GM18858 (cell line): ENCODE results near the gene EVA1A.

Experiments used
- ATAC-seq: cut with Tn5 transposase; IDR thresholded peaks from one replicate; pipeline ENCODE4 v1.9.1; 2021; ENCODE audit not compliant: unreplicated experiment

The EVA1A gene, protein sequence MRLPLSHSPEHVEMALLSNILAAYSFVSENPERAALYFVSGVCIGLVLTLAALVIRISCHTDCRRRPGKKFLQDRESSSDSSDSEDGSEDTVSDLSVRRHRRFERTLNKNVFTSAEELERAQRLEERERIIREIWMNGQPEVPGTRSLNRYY

DNA sequence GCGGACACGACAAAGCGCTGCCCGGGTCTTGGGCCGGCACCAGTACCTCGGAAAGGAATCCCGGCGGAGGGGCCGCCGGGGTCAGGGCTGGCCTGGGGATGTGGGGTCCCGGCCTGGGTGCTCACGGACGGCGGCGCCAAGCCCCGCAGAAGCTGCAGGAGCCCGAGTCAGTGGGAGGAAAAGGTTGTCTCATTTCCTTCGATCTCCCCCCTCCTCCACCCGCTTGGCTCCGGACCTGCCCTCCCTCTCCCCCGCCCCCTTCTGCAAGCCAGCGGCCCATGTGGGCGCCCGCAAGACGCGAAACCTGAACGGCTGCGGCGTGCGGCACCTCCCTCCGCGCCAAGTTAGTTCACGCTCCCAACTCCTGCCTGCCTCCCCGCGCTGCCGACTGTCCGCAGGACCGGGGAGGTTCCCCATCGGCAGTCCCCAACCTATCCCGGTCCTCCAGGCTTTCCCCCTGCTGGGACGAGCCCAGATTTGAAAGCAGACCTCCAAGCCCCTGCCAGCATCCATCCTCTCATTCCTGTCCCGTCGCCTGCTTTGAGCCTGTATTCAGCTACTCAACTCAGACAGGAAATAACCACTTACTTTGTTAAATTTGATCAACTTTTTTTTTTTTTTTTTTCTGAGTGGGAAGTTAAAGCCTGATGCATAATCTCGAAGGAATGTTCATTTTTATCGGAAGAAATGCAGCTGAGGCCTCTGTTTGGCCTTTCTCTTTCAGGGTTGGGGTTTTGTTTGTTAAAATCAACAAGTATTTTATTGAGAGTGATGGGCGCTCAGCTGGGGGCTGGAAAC, at the start of gene EVA1A:
TSS of gene EVA1A (minus strand) at position 172 of the 798 bp plus-strand sequence. CDS start 42,799 bp downstream, outside the sequence.
- no peak for ATAC-seq

DNA sequence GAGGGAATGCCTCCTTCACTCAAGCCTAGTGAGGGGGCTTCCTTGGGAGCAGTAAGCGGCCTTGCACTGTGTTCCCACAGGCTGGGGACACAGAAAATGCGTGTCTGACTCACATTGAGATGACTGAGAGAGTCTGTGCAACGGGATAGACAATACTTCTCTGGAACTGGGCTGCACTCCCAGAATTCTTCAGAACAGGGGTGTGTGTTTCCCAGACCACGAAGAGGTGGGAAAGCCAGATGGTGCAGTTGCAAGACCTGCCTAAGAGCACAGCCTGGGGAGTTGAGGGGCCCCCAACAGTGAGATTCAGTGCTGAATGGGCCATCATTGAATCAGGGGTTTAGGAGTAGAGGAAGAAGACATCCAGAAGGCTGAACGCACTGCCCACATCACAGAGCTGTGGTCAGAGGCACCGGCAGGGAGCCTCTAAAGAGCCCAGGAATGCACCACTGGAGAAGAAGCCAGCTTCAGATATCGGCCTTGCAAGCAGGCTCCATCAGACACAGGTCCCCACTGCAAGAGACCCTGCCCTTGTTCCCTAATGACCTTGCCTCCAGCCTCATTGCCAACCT, 49.3 kb upstream of the EVA1A start:
- ATAC-seq, result no peak

DNA sequence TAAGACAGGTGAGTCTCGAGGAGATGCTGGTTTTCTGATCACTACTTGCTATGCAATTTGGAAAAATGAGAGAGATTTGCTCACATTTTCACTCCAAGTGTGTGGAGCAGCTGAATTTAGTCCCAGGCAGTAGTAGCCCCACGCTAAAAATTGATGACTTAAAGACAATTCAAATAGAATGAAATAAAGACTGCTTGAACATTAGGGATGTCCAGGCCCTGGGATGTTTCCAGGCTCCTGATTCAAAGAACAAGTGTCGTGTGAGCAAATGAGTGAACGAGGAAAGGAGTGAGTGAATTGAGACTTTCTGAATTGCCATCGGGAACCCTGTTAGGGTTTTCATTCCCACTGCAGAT, 48.6 kb upstream of the EVA1A start:
- no peak for ATAC-seq

DNA sequence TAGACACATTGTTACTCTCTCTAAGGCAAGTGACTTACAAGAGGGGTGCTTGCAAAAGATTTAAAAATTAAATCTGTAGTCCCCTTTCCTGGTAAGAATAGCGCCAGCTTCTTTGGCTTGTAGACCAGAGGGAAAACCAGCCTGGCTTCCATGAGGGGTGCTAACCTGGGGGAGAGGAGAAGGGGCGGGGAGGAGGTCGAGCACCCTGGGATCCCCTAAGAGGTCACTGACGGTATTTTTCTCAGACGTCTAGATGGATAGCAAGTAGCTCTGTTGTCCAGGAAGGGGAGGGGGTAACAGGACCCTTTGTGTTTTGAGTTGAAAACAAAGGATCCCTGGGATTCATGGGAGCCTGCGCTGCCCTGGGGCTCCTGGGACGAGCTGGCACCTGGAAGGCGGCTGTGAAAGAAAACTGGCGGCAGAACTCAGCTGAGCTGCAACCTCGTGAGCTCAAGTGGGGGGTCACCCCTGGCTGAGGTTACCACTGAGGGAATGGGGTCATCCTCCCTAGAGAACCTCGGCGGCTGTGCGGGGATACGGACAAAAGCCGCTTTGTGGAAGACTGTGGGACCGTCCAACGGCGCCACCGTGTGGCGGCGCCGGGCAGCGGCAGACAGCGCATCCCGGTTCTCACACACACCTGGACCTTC, 48.1 kb upstream of the EVA1A start:
- ATAC-seq, result peak; percentile 86

DNA sequence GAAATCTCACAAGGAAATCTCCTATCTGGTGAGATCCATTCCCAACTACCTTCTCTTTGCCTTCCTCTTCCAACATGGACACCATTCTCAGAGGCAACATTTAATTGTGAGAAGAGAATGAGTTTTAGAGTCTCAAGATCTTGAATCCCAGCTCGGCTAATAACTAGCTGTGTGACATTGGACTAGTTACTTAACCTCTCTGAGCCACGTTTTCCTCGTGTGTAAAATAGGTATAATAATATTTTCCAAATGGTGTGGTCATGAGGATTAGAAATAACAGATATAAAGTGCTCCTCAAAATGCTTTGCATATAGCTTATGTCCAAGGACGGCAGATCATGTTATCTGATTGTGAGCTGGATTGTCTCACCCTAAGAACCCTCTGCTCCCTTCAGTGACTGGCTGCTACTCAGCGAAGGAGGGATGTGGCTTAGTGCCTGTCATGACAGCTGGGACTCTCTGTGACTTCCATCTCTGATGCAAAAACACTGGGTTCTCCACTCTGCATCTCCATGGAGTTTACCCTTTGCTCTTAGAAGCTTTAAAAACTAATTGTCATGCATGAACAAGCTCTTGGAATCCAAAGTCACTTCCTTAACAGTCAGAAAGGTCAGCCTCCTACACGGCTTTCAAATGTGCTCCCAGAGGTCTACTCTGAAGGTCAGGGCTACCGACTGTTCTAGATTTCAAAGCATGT, 47.4 kb upstream of the EVA1A start:
- no peak for ATAC-seq

DNA sequence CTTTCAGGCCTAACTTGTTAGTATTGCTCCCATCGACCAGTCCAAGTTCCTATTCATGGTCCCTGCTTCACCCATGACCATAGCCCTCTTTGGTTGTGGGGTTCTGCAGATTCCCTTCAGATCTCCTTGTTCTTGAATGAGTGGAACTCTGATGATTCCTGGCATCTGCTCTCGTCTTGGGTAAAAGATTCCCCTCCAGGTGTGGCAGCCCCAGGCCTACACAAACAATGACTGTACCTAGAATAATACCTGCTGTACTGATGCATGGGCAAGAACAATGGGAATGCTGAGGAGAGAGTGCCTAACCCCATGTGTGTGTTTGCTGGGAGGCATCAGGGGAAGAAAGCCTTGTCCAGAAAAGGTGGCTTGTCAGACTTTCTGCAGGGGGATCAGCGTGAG, 46.7 kb upstream of the EVA1A start:
- ATAC-seq, result no peak

DNA sequence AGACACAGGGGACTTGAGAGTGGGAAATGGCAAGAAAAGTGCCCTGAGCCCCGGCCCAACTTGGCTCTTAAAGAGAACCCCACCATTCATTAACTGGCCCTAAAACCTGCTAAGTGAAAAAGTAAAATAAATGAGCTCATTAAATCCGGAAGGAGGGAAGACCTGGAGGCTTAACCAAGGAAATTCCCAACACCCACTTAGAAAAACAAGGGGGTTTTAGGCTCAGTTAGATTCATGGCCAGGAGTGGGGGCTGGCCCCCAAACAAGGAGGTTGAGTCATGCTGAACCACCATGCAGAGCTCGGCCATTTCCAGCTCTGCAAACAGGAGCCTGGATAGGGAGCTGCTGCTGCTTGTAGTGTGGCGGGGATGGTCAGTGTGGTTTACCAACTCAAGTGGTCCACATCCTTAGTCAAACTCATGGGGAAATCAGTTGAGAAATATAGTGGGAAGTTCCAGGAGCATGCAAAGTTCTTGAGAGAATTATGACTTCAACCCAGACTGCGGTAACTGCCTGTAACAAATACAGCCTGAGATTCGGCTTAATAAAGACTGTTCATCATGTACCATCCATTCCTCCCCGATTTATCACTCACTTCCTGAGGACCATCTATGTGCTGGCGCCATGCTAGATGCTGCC, 46.1 kb upstream of the EVA1A start:
- ATAC-seq, result no peak

DNA sequence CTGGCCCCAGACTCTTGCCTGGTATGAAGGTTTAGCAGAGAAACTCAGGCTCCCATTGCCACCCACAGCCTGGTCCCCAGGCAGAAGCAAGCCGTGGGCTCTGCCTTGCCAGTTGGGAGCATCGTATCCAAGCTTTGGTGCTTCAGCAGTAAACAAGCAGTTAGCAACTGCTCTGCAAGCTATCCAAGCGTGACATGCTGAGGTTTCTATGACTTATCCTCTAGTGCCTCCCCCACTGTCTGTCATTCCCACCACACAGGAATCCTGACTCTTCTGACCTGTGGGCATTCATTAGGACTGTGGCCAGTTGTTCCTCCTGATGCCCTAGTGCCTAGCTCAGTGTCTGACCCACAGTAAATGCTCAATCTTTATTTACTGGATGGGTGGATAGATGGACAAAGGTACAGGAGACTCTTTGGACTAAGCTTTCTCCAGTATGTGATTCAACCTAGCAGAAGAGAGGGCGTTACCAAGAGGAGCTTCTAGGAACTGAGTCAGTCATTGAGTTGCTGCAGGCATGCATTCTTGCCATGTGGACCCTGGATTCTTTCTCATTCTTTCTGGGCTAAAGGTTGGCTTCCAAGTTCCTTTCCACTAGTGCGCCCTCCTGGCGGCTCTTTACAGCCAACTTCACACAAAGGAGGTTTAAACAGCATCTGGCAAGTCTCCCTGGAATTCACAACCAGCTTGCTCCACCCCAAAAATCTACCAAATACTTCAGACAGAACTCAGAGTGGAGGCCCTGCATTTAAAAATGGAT, 45.2 kb upstream of the EVA1A start:
- no peak for ATAC-seq

DNA sequence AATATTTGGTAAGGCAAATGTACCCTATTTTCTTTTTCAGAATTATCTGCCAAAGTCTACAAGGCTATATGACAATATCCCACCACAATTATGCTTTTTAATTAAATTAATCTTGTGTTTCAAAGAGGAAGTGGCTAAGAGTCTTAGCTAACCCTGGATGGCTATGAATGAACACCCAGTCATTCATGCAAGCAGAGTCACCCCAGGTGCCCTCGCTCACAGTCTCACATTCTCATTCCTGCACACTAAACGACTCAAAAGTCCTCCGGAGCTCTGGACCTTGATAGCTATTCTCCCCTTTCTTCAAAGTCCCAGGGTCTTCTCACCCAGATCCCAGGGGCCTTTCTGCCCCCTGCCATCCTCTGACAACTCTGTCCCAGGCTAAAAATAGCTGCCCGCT, 43.7 kb upstream of the EVA1A start:
- ATAC-seq, result no peak

DNA sequence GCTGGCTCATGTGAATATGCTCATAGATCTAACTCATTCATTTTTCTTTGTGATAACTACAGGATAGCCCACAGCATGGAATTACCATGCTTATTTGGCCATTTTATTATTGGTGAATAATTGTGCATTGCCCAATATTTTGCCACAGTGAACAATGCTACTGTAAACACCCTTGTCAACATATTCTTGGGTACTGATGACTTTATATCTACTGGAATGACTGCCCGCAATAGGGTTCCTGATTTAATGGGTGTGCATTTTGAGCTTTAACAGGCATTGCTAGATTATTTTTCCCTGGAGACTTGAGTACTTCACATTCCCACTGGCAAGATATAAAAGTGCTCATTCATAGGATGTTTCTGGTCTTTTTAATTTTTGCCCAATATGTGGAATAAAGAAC, 42.7 kb upstream of the EVA1A start:
- no peak for ATAC-seq

DNA sequence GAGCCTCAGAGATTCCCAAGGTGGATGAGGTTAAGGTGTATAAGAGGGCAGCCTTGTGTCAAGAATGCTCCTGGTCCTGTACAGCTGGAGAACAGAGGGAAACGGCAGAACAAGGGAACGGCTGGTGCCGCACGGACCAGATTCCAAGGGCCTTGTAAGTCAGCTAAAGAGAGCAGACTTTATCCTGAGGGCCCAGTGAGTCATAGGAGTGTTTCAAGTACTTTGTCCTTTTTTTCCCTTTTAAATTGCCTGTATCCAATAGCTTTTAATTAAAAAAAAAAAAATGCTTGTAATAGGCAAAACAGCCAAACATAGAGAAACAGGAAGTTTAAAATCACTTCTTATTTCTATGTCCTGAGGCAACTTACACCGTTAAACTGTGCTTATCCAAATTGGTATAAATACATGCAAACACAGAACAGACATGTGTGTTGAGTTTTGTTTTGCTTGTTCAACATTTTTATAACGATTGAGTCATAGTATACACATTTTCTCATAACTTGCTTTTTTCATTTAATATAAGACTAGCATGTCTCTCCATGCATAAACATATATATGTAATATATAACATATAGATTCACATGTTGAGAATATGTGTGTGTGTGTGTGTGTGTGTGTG, 42.1 kb upstream of the EVA1A start:
- no peak for ATAC-seq

DNA sequence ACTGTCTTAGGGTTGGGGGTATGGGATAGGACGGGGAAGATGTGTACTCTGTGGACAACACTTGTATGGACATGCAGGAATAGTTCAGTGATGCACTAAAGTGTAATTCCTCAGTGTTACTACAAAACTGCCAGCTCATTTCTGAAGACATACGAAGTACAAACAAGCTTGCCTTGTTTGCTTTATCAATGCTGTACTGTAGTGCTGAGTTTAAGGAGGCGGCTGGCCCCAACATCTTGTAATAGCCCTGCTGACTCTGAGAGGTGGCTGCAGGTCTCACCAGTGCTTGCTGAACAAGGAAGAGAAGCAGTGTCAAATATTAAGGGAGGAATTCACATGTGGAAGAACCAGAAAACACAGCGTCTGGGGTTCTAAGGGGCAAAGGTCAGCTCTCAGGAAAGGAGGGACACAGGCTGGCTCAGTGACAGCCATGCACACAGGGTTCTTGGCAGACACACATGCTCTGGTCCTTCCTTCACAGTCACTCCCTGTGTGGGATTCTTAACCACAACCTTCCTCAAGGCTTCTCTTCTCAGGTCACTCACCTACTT, 39.8 kb upstream of the EVA1A start:
- ATAC-seq, result no peak

DNA sequence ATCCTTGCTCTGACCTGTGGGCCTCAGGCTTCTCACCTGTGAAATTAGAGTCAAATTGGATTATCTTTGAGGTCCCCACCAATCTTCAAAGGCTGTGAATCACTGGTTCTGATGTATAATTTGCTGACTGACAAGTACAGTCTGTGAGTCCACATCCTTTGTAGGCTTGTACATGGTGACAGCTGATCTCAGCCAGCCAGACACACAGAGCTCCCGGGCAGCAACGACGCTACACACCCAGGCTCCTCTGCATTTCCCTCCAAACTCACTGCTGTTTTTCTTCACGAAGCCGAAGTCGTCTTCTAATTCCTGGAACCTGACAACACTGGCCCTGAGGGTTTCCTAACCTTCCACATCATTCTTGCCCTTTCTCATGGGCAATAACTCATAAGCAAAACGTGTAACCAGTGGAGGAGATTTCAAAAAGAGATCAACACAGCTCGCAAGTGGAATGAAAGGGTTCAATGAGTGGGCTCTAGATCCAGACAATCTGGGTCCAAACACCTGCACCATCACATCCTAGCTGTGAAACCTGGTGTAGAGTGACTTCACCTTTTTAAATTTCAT, 37.9 kb upstream of the EVA1A start:
- ATAC-seq, result no peak

DNA sequence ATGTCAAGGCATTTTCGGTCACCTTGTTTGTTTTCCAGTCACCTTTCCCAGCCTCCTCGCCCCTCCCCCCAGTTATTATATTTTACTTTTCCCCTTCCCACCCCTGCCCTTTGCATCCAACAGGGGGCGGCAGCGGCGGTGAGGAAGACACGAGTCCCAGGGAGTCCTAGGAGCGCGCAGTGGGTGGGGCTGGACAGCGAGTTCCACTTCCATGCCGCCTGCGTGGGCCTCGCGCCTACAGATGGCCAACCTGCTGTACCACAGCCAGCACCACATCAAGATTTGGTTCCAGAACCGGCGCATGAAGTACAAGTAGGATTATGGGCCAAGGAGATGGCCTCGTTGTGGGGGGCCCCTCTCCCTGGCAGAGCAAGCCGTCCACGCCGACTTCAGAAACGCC, 37.2 kb upstream of the EVA1A start:
- no peak for ATAC-seq

DNA sequence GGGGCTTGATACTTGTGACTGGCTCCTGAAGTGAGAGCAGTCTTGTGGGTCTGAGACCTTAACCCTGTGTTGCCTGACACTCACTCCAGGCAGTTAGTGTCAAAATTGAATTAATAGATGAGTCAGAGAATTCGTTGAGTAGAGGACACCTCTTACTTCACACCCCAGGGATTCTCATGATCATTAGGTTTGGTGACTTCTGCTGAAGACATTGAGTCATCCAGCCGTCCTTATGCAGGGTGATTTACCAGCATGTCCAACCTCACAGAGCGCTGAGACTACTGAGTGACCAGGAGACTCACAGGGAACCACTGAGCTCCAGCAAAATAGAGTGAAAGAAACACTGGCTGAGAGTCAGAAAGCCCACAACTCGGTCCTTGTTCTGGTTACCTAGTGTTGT, 36.0 kb upstream of the EVA1A start:
- no peak for ATAC-seq

DNA sequence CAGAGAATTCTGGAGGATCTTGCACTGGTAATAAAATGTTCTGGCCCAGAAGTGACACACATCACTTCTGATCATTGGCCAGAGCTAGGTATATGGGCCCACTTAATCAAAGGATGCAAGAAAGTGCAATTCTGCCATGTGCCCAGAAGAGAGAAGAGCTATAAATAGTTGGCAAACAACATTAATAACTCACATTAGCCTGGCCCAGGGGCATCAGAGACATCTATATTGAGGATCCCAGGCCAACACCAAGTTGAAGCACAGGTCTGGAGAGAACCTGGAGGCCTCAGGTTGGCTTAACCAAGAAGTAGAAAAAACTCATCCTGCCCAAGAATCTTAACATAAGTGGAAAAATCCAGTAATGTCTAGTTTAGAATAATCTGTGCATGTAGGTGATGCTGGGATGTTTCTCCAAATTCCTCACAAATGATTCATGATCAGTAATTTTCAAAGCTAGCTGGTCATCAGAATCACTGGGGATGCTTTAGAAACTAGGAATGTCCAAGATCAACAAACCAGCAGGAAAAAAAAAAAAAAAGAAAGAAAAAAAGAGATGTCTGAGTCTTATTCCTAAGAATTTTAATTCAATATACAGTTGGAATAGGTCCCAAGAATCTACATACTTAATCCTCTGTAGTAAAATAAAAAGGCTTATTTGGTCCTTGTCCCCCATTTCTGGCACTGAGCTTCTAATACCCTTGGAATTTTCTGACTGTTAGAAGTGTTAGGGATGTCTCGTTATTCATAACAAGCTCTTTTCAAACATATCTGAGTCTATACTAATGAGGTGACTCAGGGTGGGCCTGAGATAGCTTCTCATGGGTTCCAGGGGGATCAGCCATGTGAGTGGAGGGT, 35.0 kb upstream of the EVA1A start:
- ATAC-seq, result no peak

DNA sequence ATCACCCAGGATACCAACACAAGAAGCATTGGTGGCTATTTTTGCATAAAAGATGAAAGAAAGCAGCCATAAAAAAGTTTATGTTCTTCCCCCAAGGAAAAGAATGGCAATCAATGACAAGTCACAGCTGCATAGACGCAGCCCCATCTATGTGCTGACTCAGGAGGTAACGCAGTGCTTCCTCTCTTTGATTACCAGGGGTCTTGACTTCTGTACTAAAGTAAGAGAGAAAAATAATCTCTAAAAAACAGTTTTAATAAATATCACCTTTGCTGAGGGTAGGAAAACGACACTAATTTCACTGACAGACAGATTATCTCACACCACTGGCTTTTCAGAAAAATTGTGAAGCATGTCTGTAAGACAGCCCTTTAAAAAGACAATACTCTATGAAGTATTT, 33.9 kb upstream of the EVA1A start:
- no peak for ATAC-seq

DNA sequence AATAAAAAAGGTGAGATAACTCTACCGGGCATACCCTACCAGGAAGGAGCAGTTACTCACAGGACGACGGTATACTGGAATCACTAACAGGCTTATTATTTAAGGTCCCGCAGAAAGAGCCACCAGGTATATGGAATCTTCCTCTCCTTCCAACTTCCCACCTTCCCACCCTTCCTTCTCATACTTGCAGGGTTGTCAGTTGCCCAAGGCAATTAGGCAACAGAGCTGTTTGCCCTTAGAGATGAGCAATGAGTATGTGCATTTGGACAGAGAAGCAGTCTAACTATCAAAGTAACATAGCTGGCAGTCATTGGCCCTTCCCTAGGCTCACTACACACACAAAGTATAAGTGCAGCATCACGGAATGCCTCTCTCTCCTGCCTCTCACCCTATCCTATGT, 32.1 kb upstream of the EVA1A start:
- ATAC-seq, result no peak
